Measurements from ENCODE around the gene TRIM7.

DNA sequence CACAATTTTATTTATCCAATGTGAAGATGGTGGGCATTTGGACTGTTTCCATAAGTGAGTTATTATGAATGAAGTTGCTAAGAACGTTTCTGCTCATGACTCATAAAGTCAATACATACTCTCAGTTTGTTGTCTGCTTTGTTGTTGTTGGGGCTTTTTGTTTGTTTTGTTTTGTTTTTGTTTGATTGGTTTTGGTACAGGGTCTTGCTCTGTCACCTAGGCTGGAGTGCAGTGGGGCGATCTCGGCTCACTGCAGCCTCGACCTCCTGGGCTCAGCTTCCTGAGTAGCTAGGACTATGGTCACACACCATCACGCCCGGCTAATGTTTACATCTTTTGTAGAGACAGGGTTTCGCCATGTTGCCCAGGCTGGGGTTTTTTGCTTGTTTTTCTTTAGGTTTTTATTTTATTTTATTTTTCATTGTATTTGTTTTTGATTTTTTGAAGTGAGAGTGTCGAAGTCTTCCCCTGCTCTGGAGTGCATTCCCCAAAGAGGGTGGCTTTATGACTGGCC lies 18.0 kb downstream of the TRIM7 start:
- TF ChIP-seq RAD21 (IDR thresholded peaks at IDR 0.05; ENCODE audit: low read length) (no peak), CTCF (conservative IDR thresholded peaks at IDR 0.05; ENCODE audit: low read depth, low read length) (no peak), POLR2A (IDR thresholded peaks at IDR 0.05; ENCODE audit: low read depth, low read length) (no peak), RCOR1 (IDR thresholded peaks at IDR 0.05; ENCODE audit: insufficient replicate concordance, low read length) (no peak), MAZ (IDR thresholded peaks at IDR 0.05; ENCODE audit: borderline replicate concordance, low read depth, low read length) (no peak), RFX5 (IDR thresholded peaks at IDR 0.05; ENCODE audit: low read depth, low read length) (no peak), SMC3 (IDR thresholded peaks at IDR 0.05; ENCODE audit: low read depth, low read length) (no peak), CEBPB (IDR thresholded peaks at IDR 0.05; ENCODE audit: low read depth, low read length) (no peak)

All from IMR-90 (cell line).